BLaER1 (cell line): ENCODE data around the gene FBXO38.

Experiments
- H3K27ac ChIP-seq: shearing (Covaris generic); formaldehyde crosslinking; 2 replicates; pipeline ENCODE4 v1.8.1; 2022
- H3K27me3 ChIP-seq: shearing (Covaris generic); formaldehyde crosslinking; 2 replicates; pipeline ENCODE4 v1.8.1; 2022
- H3K36me3 ChIP-seq: shearing (Covaris generic); formaldehyde crosslinking; 2 replicates; pipeline ENCODE4 v1.8.1; 2022
- H3K4me1 ChIP-seq: shearing (Covaris generic); formaldehyde crosslinking; 2 replicates; pipeline ENCODE4 v1.8.1; 2022
- H3K4me2 ChIP-seq: shearing (Covaris generic); formaldehyde crosslinking; 2 replicates; pipeline ENCODE4 v1.8.1; 2022
- H3K4me3 ChIP-seq: shearing (Covaris generic); formaldehyde crosslinking; 2 replicates; pipeline ENCODE4 v1.8.1; 2022
- H3K9ac ChIP-seq: shearing (Covaris generic); formaldehyde crosslinking; 2 replicates; pipeline ENCODE4 v1.8.1; 2022
- H3K9me3 ChIP-seq: shearing (Covaris generic); formaldehyde crosslinking; 2 replicates; pipeline ENCODE4 v1.8.1; 2022
- H4K20me1 ChIP-seq: shearing (Covaris generic); formaldehyde crosslinking; 2 replicates; pipeline ENCODE4 v1.8.1; 2022
- Cebpa-rat ChIP-seq: shearing (Covaris generic); IDR thresholded peaks from 2 replicates; pipeline ENCODE4 v1.8.1; 2022

FBXO38 gene

GRCh38 chr5:148491015-148491792 lies 107.4 kb downstream of the FBXO38 start:
- no peaks in the 10 kb centered on the region for H3K27me3 ChIP-seq
- TF ChIP-seq Cebpa-rat, result no peak
- H3K9ac ChIP-seq, result no peak overlapping the region

DNA sequence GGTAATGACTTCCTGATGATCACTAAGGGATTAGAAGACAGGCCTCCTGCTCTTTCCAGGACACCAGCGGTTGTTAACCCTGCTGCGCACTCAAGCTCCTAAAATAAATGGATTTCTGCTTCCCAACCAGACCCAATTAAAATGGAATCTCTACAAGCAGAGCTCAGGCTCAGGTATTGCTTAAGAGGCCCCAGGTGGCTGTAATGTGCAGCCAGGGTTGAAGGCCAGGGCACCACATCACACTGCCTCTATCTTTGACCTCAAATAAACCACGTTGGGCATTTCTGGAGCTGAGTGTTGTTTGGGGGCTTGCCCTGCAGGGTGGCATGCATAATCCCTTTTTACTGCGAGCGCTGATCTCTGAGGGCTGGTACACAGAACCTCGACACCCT lies 108.0 kb downstream of the FBXO38 start:
- Histone ChIP-seq H3K4me3 (no peak overlapping the region), H4K20me1 (no peaks in the 10 kb centered on the region), H3K4me2 (no peak overlapping the region), H3K4me1 (no peaks in the 10 kb centered on the region), H3K27ac (no peak overlapping the region), H3K27me3 (no peaks in the 10 kb centered on the region), H3K9ac (no peak overlapping the region), H3K36me3 (no peaks in the 10 kb centered on the region), H3K9me3 (no peaks in the 10 kb centered on the region)
- no peak for TF ChIP-seq Cebpa-rat

More at GRCh38 chr5:148491015-148491792, 107.4 kb downstream of the FBXO38 start:
- H3K4me3 ChIP-seq, result no peak overlapping the region
- no peak overlapping the region for H3K27ac ChIP-seq
- H4K20me1 ChIP-seq, result no peaks in the 10 kb centered on the region
- H3K4me1 ChIP-seq, result no peaks in the 10 kb centered on the region
- H3K9me3 ChIP-seq, result no peaks in the 10 kb centered on the region
- H3K4me2 ChIP-seq, result no peak overlapping the region
- no peaks in the 10 kb centered on the region for H3K36me3 ChIP-seq

DNA sequence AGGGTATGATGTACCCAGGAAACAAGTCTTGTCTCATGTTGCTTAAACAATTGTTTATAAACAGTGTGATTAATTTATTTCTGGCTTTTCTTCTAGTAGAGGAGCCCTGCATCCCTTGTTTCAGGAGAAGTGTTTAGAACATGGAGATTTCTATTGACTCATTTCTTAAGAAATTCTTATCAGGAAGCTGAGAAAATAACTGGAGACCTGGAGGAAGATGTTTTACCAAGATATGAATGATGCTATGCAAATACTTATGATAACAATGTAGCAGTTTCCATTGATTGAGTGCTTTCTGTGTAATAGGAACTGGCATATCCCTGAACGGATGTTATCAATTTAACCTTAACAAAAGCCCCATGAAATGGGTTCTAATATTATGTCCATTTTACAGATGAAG lies 108.6 kb downstream of the FBXO38 start:
- Histone ChIP-seq H3K4me1 (no peaks in the 10 kb centered on the region), H3K9ac (no peak overlapping the region), H3K36me3 (no peaks in the 10 kb centered on the region), H3K9me3 (no peaks in the 10 kb centered on the region), H3K4me3 (no peak overlapping the region), H4K20me1 (no peaks in the 10 kb centered on the region), H3K4me2 (no peak overlapping the region), H3K27ac (no peak overlapping the region), H3K27me3 (no peaks in the 10 kb centered on the region)
- TF ChIP-seq Cebpa-rat, result no peak
